ENCODE data around the gene TMEM132E. TPM values are rescaled to one million over a fixed set of nuclear protein-coding genes. Genes with fewer than 3 reads are reported as not detected.

The TMEM132E gene
- total RNA-seq, 2 experiments from 2014 or later = not detected

DNA sequence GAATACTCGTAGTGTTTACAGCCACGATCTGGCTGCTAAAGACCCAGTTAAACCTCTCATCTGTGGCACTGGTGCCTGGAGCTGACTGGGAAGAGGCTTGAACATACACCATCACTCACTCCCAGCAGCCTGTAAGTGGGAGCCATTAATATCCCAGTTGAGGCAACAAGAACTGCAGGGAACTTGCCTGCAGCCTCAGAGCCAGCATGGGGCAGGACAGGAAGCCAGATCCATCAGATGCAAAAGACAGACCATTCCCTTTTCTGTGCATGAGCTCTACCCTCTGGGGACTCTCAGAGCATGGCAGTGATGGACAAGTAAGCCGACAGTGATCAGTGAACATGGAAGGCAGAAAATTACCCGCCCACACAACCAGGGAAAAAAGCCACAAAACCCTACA is 91.8 kb downstream of the TMEM132E start:
- H3K4me1 Mint-ChIP-seq = no peaks in the 10 kb centered on the region
- no peaks in the 10 kb centered on the region for H3K9me3 Mint-ChIP-seq (ENCODE audit: low read depth)
- ATAC-seq (no peak), DNase-seq (no peak)
- ChIA-PET POLR2A (no interaction called here), CTCF (no interaction called here)
- H3K27me3 Mint-ChIP-seq = no peaks in the 10 kb centered on the region
- intact Hi-C loops (cut with DNase I, micrococcal nuclease) = loop anchor here in 1 of 2 experiments (10.0 kb wide), 1 partner anchor 1976 kb away; no protein-coding TSS in a partner anchor
- H3K36me3 Mint-ChIP-seq (ENCODE audit: low read depth) = no peaks in the 10 kb centered on the region
- H3K27ac Mint-ChIP-seq = no peak overlapping the region
- H3K4me3 Mint-ChIP-seq = no peak overlapping the region

GRCh38 chr17:34672176-34672785 is 92.9 kb downstream of the TMEM132E start:
- ATAC-seq = no peak

DNA sequence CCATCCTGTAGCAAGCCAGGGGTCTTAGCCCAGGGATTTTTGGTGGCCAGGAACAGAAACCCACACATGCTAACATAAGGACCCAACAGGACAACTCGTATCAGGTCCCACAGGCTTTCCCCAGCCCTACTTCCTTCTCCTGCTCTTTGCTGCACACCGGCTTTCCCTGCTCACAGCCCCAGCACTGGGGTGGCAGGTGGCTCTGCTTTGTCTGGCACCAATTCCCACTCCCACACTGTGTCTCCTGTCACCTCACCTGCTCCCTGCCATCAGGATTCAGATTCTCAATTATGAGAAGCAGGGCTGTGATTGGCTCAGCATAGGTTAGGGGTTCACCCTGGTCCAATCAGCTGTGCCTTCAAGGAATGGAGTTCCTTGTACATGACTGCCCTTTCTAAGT is 94.1 kb downstream of the TMEM132E start:
- Mint-ChIP-seq H3K27ac (no peak overlapping the region), H3K36me3 (ENCODE audit: low read depth) (no peaks in the 10 kb centered on the region), H3K9me3 (ENCODE audit: low read depth) (no peaks in the 10 kb centered on the region), H3K4me1 (no peaks in the 10 kb centered on the region), H3K27me3 (peaks cover 4% of the 10 kb centered on the region), H3K4me3 (no peak overlapping the region)
- no peak for ATAC-seq
- intact Hi-C loops (cut with DNase I, micrococcal nuclease) = loop anchor here in 1 of 2 experiments (10.0 kb wide), 1 partner anchor 1979 kb away; no protein-coding TSS in a partner anchor
- no peak for DNase-seq
- POLR2A ChIA-PET = no interaction called here
- CTCF ChIA-PET = no interaction called here

More at GRCh38 chr17:34672176-34672785, 92.9 kb downstream of the TMEM132E start:
- H3K4me1 Mint-ChIP-seq = no peaks in the 10 kb centered on the region
- no peaks in the 10 kb centered on the region for H3K36me3 Mint-ChIP-seq (ENCODE audit: low read depth)
- ChIA-PET POLR2A (no interaction called here), CTCF (interaction anchor here (0.6 kb wide), 1 partner anchor 151 kb away, joined by 3 read pairs; no protein-coding TSS in a partner anchor)
- intact Hi-C loops (cut with DNase I, micrococcal nuclease) = loop anchor here in 1 of 2 experiments (10.0 kb wide), 1 partner anchor 1977 kb away; no protein-coding TSS in a partner anchor
- DNase-seq = no peak
- H3K27ac Mint-ChIP-seq = no peak overlapping the region
- H3K4me3 Mint-ChIP-seq = no peak overlapping the region
- H3K9me3 Mint-ChIP-seq (ENCODE audit: low read depth) = no peaks in the 10 kb centered on the region
- H3K27me3 Mint-ChIP-seq = no peaks in the 10 kb centered on the region

DNA sequence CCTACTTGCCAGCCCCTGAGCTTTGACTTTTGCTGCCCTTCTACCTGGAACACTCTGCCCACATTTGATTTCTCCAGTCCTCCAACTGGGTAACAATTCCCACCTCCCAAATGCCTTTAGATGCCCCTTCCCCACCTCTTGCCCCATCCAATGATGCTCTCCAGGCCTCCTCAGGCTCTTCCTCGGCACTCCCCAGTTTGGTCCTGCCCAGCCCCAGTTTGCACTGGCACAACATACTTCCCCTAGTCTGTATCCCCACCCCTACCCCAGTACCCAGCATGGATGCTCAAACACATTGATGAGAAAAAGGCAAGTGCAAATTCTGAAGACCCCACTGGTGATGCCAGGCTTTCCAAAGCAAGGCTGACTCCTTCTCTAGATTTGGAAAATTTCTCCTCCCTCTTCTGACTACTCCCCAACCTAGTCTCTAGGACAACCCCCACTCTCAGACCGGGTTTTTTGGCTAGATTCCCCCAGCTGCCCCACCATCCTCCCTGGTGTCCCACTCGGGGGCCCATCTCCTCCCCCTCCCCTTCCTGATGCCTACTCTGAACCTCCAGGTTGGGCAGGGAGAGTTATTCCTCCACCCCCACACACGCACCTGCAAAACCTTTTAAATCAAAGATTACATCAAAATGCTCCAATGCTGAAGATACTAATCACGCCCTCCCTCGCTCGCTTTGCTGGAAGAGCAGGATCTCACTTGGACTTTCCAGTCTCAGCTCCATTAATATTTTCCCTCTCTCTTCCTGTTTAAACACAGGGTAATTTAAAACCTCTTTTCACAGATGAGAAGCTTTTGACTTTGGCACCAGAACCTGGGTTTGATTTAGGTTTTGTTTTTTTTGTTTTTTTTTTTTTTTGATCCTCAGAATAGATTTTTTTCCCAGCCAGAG is 94.9 kb downstream of the TMEM132E start:
- no peak for ATAC-seq
- Mint-ChIP-seq H3K4me1 (no peaks in the 10 kb centered on the region), H3K36me3 (ENCODE audit: low read depth) (no peaks in the 10 kb centered on the region), H3K9me3 (ENCODE audit: low read depth) (no peaks in the 10 kb centered on the region), H3K27ac (no peak overlapping the region), H3K4me3 (no peak overlapping the region), H3K27me3 (peaks cover 5% of the 10 kb centered on the region)
- DNase-seq = no peak
- ChIA-PET CTCF (no interaction called here), POLR2A (no interaction called here)
- intact Hi-C loops (cut with DNase I, micrococcal nuclease) = loop anchor here in 1 of 2 experiments (10.0 kb wide), 1 partner anchor 1979 kb away; no protein-coding TSS in a partner anchor

DNA sequence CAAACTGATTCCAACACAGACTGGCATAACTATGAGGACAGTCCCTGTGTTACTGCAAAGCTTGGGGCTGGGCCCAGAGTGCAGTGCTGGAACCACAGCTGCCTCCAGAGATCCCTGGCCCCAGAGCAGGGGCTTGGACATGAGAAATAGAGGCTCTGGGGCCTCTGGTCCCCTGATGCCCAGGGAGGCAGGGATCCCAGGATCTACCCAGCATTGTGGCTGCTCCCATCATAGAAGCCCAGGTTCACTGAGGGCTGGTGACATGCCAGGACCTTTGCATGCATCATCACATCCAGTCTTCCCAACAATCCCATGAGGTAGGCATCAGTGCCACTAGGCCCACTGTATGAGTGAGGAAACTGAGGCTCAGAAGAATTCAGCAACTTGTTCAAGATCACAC is 95.8 kb downstream of the TMEM132E start:
- POLR2A ChIA-PET = no interaction called here
- H3K4me3 Mint-ChIP-seq = no peak overlapping the region
- DNase-seq (no peak), ATAC-seq (no peak)
- H3K9me3 Mint-ChIP-seq (ENCODE audit: low read depth) = no peaks in the 10 kb centered on the region
- intact Hi-C loops (cut with DNase I, micrococcal nuclease) = loop anchor here in 1 of 2 experiments (10.0 kb wide), 1 partner anchor 1980 kb away; no protein-coding TSS in a partner anchor
- peaks cover 6% of the 10 kb centered on the region for H3K27me3 Mint-ChIP-seq
- no peak overlapping the region for H3K27ac Mint-ChIP-seq
- CTCF ChIA-PET = interaction anchor here (0.6 to 1.6 kb wide), 2 partner anchors 26 to 37 kb away, joined by 3 to 6 read pairs; no protein-coding TSS in a partner anchor
- no peaks in the 10 kb centered on the region for H3K4me1 Mint-ChIP-seq
- H3K36me3 Mint-ChIP-seq (ENCODE audit: low read depth) = no peaks in the 10 kb centered on the region

DNA sequence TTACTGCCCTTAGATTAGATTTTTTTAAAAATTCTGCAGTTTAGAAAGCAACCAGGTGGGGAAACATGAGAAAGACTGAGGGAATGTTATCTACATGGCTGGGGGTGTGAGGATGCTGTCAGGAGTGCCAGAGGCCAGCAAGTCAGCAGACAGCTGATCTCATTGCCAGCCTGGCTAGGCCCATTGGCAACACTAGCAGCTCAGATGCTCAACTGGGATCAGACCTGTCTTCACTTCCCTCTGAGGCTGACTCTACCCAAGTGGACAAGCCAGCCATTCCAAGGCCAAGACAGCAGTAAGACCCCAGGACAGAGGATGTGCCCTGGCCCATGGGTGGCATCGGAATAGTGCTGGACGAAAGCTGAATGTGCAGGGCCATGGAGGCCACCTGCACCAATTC is 96.2 kb downstream of the TMEM132E start:
- no peak for ATAC-seq
- Mint-ChIP-seq H3K4me1 (no peaks in the 10 kb centered on the region), H3K4me3 (no peak overlapping the region), H3K9me3 (ENCODE audit: low read depth) (no peaks in the 10 kb centered on the region), H3K36me3 (ENCODE audit: low read depth) (no peaks in the 10 kb centered on the region), H3K27ac (no peak overlapping the region), H3K27me3 (peaks cover 9% of the 10 kb centered on the region)
- DNase-seq = no peak
- ChIA-PET POLR2A (no interaction called here), CTCF (interaction anchor here (0.6 to 1.6 kb wide), 2 partner anchors 26 to 37 kb away, joined by 3 to 6 read pairs; no protein-coding TSS in a partner anchor)
- intact Hi-C loops (cut with DNase I, micrococcal nuclease) = loop anchor here in 1 of 2 experiments (10.0 kb wide), 1 partner anchor 1981 kb away; no protein-coding TSS in a partner anchor

- H3K4me3 Mint-ChIP-seq = no peak overlapping the region
- H3K9me3 Mint-ChIP-seq (ENCODE audit: low read depth) = no peaks in the 10 kb centered on the region
- no peaks in the 10 kb centered on the region for H3K36me3 Mint-ChIP-seq (ENCODE audit: low read depth)
- H3K27ac Mint-ChIP-seq = no peak overlapping the region
- CTCF ChIA-PET = no interaction called here
- POLR2A ChIA-PET = no interaction called here
- no peak for ATAC-seq
- DNase-seq = no peak
- H3K4me1 Mint-ChIP-seq = no peaks in the 10 kb centered on the region
- peaks cover 18% of the 10 kb centered on the region for H3K27me3 Mint-ChIP-seq
- intact Hi-C loops (cut with DNase I, micrococcal nuclease) = no loop called here
These were observed 100.8 kb downstream of the TMEM132E start for GRCh38 chr17:34680151-34680550.

DNA sequence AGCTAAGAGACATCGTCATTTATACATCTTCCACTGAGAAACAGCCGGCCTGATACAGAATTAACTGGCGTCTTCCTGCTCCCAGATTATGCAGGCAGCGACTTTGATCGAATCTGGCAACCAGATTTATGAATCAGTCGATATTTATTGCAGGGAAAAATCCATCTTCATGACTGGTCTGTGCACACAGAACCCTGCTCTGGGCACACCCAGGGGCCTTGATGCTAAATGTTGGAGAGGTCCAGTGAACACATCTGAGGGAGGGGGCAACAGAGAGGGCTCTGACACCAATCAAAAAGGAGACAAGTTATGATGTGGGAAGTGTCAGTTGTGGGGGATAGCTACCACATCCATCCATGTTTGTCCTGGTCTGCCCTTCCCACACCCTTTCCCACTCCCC is 102.9 kb downstream of the TMEM132E start:
- Mint-ChIP-seq H3K27ac (no peak overlapping the region), H3K4me3 (no peak overlapping the region), H3K36me3 (ENCODE audit: low read depth) (no peaks in the 10 kb centered on the region), H3K4me1 (no peaks in the 10 kb centered on the region), H3K27me3 (peaks cover 24% of the 10 kb centered on the region), H3K9me3 (ENCODE audit: low read depth) (no peaks in the 10 kb centered on the region)
- ChIA-PET CTCF (interaction anchor here (0.7 kb wide), 1 partner anchor 47 kb away, joined by 3 read pairs; no protein-coding TSS in a partner anchor), POLR2A (no interaction called here)
- no peak for DNase-seq
- ATAC-seq = no peak
- intact Hi-C loops (cut with DNase I, micrococcal nuclease) = no loop called here

GRCh38 chr17:34683390-34683789 is 104.0 kb downstream of the TMEM132E start:
- H3K4me1 Mint-ChIP-seq = no peaks in the 10 kb centered on the region
- POLR2A ChIA-PET = no interaction called here
- no peak overlapping the region for H3K4me3 Mint-ChIP-seq
- peaks cover 30% of the 10 kb centered on the region for H3K27me3 Mint-ChIP-seq
- no peak overlapping the region for H3K27ac Mint-ChIP-seq
- intact Hi-C loops (cut with DNase I, micrococcal nuclease) = no loop called here
- DNase-seq (no peak), ATAC-seq (no peak)
- CTCF ChIA-PET = interaction anchor here (0.6 kb wide), 1 partner anchor 23 kb away, joined by 4 read pairs; no protein-coding TSS in a partner anchor
- peaks cover 4% of the 10 kb centered on the region for H3K9me3 Mint-ChIP-seq (ENCODE audit: low read depth)
- no peaks in the 10 kb centered on the region for H3K36me3 Mint-ChIP-seq (ENCODE audit: low read depth)

All from activated CD4-positive, alpha-beta T cell treated with anti-CD3 and anti-CD28 coated beads for 36 hours (primary cell).